HL-60 (cell line): ENCODE data around the gene MYO10.

Experiments
- DNase-seq, 2 experiments: peaks; one replicate each; pipeline ENCODE4 v3.0.0-alpha.2; 2010 to 2020; ENCODE audit warnings: low read depth in 1 of 2, low spot score in 1 of 2
- H3K27ac ChIP-seq: fragments of 250-450 bp; sonication (Bioruptor Pico); replicated peaks from 2 replicates; pipeline ENCODE4 v1.5.1; 2020; ENCODE audit warnings: mild to moderate bottlenecking, moderate library complexity
- H3K27me3 ChIP-seq: fragments of 250-450 bp; sonication (Bioruptor Pico); 2 replicates; pipeline ENCODE4 v1.5.1; 2021; ENCODE audit warnings: mild to moderate bottlenecking, moderate library complexity; ENCODE audit not compliant: insufficient read depth, poor library complexity, severe bottlenecking
- H3K4me3 ChIP-seq: replicated peaks from 2 replicates; pipeline ENCODE4 v1.5.1; 2011; ENCODE audit warnings: mild to moderate bottlenecking, control low read depth, low read length; ENCODE audit not compliant: insufficient read depth
- GABPA ChIP-seq: IDR thresholded peaks from 2 replicates; pipeline ENCODE4 v1.6.1; 2012; ENCODE audit warnings: low read depth
- POLR2AphosphoS5 ChIP-seq: IDR thresholded peaks from 2 replicates; pipeline ENCODE4 v1.6.1; 2012; ENCODE audit warnings: low read depth
- SPI1 ChIP-seq: IDR thresholded peaks from 2 replicates; pipeline ENCODE4 v1.6.1; 2012; ENCODE audit warnings: low read depth, mild to moderate bottlenecking, borderline replicate concordance
- TF ChIP-seq, protein P1 (sequence below): IDR thresholded peaks from 2 replicates; pipeline ENCODE4 v1.6.1; 2012; ENCODE audit warnings: low read depth; ENCODE audit not compliant: insufficient replicate concordance
- TF ChIP-seq, protein P2 (sequence below): IDR thresholded peaks from one replicate; pipeline ENCODE4 v1.5.1; 2011; ENCODE audit warnings: low read length, control low read depth, inconsistent platforms; ENCODE audit not compliant: insufficient read depth

Gene MYO10

DNA sequence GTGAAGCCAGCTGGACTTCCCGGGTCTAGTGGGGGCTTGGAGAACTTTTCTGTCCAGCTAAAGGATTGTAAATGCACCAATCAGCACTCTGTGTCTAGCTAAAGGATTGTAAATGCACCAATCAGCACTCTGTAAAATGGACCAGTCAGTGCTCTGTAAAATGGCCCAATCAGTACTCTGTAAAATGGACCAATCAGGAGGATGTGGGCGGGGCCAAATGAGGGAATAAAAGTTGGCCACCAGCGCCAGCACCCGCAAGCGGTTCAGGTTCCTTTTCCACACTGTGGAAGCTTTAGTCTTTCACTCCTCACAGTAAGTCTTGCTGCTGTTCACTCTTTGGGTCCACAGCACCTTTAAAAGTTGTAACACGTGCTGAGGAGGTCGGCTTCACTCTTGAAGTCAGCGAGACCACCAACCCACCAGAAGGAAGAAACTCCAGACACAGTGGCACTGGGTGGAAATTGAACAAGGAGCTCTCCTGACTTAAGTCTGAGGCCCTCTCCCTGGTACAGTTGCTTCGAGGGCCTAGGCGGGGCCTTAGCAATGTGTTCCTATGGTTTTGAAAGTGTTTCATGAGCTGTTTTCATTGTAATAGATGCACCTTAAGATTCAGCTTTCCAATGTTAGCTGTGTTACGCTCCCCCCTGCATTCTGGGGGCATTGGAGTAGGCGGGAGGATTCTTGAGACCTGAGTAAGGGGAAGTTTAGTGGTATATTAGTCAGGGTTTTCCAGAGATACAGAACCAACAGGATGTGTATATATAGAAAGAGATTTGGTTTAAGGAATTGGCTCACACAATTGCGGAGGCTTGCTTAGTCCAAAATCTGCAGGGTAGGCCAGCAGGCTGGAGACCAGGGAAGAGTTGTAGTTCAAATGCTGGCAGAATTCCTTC is 21.5 kb upstream of the MYO10 start:
- Histone ChIP-seq H3K27me3 (no peaks in the 10 kb centered on the region), H3K4me3 (no peak overlapping the region), H3K27ac (no peak overlapping the region)
- TF ChIP-seq GABPA (no peak), SPI1 (no peak), POLR2AphosphoS5 (no peak)
- TF ChIP-seq, protein P1, sequence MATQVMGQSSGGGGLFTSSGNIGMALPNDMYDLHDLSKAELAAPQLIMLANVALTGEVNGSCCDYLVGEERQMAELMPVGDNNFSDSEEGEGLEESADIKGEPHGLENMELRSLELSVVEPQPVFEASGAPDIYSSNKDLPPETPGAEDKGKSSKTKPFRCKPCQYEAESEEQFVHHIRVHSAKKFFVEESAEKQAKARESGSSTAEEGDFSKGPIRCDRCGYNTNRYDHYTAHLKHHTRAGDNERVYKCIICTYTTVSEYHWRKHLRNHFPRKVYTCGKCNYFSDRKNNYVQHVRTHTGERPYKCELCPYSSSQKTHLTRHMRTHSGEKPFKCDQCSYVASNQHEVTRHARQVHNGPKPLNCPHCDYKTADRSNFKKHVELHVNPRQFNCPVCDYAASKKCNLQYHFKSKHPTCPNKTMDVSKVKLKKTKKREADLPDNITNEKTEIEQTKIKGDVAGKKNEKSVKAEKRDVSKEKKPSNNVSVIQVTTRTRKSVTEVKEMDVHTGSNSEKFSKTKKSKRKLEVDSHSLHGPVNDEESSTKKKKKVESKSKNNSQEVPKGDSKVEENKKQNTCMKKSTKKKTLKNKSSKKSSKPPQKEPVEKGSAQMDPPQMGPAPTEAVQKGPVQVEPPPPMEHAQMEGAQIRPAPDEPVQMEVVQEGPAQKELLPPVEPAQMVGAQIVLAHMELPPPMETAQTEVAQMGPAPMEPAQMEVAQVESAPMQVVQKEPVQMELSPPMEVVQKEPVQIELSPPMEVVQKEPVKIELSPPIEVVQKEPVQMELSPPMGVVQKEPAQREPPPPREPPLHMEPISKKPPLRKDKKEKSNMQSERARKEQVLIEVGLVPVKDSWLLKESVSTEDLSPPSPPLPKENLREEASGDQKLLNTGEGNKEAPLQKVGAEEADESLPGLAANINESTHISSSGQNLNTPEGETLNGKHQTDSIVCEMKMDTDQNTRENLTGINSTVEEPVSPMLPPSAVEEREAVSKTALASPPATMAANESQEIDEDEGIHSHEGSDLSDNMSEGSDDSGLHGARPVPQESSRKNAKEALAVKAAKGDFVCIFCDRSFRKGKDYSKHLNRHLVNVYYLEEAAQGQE = no peak
- TF ChIP-seq, protein P2, sequence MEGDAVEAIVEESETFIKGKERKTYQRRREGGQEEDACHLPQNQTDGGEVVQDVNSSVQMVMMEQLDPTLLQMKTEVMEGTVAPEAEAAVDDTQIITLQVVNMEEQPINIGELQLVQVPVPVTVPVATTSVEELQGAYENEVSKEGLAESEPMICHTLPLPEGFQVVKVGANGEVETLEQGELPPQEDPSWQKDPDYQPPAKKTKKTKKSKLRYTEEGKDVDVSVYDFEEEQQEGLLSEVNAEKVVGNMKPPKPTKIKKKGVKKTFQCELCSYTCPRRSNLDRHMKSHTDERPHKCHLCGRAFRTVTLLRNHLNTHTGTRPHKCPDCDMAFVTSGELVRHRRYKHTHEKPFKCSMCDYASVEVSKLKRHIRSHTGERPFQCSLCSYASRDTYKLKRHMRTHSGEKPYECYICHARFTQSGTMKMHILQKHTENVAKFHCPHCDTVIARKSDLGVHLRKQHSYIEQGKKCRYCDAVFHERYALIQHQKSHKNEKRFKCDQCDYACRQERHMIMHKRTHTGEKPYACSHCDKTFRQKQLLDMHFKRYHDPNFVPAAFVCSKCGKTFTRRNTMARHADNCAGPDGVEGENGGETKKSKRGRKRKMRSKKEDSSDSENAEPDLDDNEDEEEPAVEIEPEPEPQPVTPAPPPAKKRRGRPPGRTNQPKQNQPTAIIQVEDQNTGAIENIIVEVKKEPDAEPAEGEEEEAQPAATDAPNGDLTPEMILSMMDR = no peak
- no peak for DNase-seq

DNA sequence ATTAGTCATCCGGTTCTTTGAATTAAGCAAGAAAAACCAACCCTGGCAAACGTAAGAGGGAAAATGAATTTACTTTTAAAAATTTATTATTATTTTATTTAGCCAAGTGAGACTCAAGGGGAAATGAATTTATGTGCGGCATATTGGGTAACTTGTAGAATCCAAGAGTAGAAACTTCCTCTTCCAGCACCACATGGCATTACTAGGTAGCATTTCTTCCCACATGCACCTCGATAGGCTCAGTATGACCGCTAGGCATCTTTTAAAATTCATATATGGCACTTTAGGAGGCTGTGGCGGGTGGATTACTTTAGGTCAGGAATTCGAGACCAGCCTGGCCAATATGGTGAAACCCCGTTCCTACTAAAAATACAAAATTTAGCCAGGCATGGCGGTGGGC is 17.6 kb upstream of the MYO10 start:
- no peak overlapping the region for H3K27ac ChIP-seq
- DNase-seq = peak in 1 of 2 experiments; percentile 18
- H3K4me3 ChIP-seq = no peak overlapping the region
- no peak for TF ChIP-seq POLR2AphosphoS5
- TF ChIP-seq, protein P1 = no peak
- TF ChIP-seq, protein P2 = no peak
- no peak for TF ChIP-seq SPI1
- no peak for TF ChIP-seq GABPA
- H3K27me3 ChIP-seq = no peaks in the 10 kb centered on the region

DNA sequence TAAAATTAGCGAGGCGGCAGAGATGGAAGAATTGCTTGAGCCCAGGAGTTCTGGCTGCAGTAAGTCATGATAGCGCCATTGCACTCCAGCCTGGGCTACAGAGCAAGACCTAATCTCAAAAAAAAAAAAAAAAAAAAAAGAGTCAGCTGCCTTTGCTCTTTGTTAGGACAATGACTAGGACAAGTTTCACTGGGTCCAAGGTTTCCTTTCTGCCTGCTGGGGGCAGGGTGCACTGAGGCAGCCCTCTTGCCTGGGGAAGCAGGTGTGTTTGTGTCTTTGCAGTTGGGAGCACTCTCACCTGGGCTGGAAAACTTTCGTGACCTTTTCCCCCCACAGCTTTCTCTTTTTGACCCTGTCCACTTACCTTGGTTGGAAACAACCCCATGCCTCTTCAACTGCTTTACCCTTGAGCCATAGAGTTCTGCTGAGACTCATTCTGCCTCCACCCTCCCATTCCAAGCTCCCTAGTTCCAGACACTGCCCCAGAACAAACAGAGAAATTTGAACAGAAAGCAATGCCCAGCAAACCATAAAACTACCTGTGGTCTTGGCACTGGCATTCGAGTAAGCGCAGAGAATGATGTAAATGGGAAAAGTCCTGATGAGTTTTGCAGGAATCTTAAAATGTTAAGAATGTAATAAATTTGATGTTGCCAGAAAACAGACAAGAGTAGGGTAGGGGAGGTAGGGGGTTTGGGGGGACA is 17.0 kb upstream of the MYO10 start:
- Histone ChIP-seq H3K27me3 (no peaks in the 10 kb centered on the region), H3K27ac (no peak overlapping the region), H3K4me3 (no peak overlapping the region)
- TF ChIP-seq, protein P1 = no peak
- TF ChIP-seq SPI1 = no peak
- TF ChIP-seq GABPA = no peak
- TF ChIP-seq POLR2AphosphoS5 = no peak
- TF ChIP-seq, protein P2 = no peak
- DNase-seq = no peak
